ENCODE measurements around the gene CSNK1D.
"Not testable (repeated sequence)": the region's sequence is repeated elsewhere in the genome, so short reads cannot be mapped to it uniquely, and the experiment has no call there.

Gene CSNK1D

GRCh38 chr17:82213251-82214011 is 60.1 kb downstream of the CSNK1D start:
- peak; percentile 49 for DNase-seq (ENCODE audit: low spot score)

DNA sequence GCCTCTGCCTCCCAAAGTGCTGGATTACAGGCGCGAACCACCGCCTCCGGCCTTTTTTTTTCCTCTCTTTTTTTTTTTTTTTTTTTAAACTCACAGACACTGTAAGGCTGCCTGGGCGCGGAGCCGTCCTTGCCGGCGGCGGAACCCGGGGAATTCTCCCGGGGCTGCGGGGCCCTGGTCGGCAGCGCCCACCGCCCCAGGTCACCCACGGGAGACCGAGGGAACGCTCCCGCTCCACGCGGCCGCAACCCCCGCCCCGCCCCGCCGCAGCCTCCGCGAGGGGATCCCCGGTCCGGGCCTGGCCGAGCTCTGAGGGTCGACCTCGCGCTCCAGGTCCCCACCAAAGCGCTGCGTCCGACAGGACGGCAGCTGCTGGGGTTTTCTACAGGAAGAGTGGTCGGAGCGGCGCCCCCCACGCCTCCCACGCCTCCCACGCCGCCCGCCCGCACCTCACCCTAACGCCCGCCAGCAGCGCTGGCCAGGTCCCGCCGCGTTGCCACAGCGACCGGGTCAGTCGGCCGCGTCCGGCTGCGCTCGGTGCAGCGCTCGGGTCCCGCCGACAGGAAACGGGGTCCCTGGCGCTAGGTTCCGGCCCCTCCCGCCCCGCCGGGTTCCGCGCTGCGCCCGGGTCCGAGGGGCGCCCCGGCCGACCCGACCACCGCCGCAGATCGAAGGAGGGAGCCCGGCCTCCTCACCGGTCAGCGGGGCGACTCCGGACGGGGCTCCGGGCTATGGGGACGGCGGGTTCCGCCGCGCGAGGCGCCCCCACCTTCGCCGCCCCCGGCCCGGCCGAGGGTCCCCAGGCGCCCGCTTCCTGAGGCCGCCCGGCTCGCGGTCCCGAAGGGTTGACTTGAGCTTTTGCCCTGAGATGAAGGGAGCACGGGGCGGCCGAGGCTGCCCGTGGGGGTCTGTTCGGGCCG is 60.9 kb downstream of the CSNK1D start, which contains the start of gene CCDC57:
Gene CCDC57, minus strand, starts transcription at position 512 of the 920 bp plus-strand sequence. CDS start 10,898 bp downstream, outside the sequence.
- peak; percentile 60 for DNase-seq (ENCODE audit: low spot score)

GRCh38 chr17:82210655-82211054 is 62.8 kb downstream of the CSNK1D start:
- not testable (repeated sequence) for DNase-seq (ENCODE audit: low spot score)

DNA sequence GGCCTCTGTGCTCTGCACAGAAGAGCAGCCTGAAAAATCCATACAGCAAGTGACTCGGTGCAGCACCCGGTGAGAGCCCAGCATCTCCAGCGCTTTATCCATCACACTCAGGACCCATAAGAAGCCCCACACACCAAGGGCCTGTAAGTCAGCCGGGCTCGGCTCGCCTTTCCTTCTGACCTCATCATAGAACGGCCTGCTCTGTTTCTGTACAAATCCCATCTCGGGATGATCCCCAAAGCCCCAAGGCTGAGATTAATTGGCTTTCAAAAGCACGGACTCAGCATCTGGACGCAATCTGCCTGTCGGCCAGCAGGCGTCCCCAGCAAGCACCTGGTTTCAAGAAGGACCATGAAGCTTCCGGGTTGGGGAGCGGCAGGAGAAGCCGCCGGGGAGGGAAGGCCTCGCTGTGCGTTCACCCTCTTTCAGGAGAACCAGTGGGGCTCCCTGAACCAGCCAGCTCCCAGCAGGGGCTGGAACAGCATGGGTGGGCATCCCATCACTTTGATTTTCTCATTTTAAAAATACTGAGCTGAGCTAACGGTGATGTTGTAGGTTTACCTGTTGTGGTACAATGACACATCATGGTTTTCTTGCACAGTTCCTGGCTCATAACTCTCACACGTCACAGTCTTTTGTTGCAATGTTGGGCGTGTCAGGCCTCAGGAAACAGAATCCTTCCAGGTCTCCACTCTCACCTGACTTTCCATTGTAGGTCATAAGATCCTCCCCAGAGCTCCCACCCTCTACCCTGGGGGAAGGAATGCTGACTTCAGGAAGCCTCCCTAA is 67.6 kb downstream of the CSNK1D start:
- peak; percentile 77 for DNase-seq (ENCODE audit: low spot score)

DNA sequence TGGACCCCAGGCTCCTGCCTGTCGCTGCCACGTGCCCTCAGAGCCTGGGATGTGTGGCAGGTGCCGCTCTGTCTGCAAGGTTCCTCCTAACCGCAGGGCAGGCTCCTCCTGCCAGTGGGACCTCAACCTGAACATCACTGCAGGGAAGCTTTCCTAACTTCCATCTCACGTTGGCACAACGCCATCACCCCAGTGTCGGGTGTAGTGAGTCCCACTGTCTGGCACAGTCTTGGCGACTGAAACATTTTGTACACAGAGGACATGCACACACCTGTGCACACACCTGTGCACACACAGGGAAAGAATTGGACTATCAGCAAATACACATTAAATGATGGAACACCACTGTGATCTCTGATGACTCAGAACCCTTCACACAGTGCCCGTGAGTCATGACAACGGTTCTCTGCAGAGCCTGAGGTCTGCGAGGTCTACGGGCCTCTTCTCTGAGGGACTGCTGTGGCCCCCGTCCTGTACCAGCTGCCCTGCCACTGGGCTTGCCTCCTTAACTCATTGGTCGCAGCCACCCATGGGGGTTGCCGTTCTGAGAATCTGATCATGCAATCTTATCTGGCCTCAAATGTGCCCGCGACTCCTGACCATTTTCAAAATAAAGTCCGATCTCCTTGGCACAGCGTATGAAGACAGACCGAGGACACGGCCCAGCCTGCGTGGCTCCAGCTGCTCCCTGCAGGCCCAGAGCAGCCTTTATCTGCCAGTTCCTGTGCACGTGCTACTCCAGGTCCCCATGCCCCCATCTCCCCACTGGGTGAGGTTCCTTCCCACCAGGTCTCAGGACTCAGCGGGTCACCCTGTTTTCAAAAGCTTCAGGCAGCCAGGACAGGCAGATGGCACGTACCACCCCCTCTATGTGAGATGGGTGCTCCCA is 68.4 kb downstream of the CSNK1D start:
- peak; percentile 46 for DNase-seq (ENCODE audit: low spot score)

GRCh38 chr17:82203920-82204319 is 69.6 kb downstream of the CSNK1D start:
- DNase-seq (ENCODE audit: low spot score) = no peak

DNA sequence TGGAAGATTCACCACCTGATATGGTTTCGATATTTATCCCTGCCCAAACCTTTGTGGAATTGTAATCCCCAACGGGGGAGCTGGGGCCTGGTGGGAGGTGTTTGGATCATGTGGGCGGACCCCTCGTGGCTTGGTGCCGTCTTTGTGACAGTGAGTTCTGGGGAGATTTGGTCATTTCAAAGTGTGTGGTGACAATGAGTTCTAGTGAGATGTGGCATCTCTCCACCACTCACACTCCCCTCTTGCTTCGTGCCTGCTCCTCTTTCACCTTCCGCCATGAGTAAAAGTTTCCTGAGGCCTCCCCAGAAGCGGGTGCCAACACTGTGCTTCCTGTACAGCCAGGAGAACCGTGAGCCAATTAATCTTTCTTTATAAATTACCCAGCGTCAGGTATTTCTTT is 70.5 kb downstream of the CSNK1D start:
- DNase-seq (ENCODE audit: low spot score) = no peak

DNA sequence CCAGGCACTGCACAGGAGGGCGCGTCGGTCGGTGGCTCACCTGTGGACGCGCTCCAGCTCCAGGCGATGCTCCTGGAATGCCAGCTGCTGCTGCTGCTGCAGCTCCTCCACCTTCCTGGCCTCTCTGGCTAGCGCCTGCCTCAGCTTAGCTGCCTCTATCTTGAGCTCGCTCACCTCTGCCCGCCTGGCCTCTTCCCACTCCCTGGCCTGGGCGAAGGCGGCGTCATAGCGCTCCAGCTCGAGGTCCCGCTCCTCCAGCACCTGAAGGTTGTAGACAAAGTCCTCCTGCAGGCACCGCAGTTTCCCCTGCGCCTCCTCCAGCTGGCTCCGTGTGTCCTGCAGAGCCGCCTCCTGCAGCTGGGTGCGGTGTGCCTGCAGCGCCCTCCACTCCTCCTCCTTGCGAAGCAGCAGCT is 72.0 kb downstream of the CSNK1D start:
- DNase-seq (ENCODE audit: low spot score) = no peak

DNA sequence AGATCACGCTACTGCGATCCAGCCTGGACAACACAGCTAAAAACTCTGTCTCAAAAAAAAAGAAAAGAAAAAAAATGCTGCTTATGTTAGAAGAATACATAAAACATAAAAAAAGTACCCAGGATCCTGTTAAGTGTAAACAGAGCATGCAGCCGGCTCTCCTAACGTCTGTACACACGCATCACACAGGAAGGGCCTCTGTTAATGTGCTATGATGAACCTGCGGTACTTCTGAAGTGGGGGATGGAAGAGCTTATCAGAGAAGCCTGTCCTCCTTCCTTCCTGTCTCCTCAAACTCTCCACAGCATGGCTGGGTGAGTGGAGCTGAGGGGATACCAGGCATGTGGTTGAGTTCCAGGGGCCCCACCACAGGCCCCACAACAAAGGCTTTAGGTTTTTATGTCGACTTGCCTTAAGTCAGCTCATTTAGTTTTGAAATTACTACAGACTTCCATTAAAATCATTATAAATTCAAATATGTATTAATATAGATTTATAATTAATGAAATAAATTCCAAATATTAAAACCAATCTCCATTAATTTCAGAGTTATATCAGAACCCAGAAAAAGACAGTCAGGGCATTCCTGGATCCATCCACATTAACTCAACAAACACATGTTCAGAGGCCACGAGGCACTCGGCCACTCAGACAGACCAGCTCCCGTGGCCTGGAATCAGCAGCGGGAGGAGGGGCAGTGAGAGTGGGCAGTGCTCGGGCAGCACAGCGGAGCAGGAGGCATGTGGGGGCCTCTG is 72.6 kb downstream of the CSNK1D start:
- no peak for DNase-seq (ENCODE audit: low spot score)

DNA sequence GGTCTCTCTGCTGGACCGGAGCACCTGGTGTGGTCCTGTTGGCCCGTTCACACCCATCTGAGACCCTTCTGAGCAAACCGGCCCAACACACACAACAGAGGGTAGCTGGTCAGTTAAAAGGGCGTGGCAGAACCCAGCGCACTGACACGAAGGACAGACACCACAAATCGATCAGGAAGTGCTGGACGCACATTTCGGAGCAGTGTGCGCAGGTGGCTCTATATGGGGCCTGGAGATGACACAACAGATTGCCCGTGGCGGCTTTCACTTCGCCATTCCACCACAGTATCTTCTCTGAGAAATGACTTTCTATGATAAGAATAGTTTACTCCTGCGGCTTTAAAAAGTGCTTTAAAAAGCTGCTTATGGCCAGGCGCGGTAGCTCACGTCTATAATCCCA is 73.4 kb downstream of the CSNK1D start:
- no peak for DNase-seq (ENCODE audit: low spot score)

DNA sequence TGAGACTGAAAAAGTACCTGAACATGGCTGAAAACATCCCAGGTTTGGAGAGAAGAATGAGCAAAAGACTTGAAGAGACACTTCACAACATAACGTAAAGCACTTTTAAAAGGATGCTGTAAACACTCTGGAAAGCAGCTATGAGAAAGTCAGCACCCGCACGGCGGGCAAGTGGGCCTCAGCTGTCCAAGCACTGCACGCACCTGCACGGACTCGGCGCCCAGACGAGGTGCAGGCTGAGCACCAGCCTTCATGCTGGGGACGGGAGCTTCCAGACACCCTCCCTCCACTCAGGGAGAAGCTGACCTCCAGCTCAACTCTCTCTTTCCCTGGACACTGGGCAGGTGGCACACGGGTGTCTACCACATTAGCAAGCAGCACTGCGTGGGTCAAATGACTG is 74.0 kb downstream of the CSNK1D start:
- no peak for DNase-seq (ENCODE audit: low spot score)

DNA sequence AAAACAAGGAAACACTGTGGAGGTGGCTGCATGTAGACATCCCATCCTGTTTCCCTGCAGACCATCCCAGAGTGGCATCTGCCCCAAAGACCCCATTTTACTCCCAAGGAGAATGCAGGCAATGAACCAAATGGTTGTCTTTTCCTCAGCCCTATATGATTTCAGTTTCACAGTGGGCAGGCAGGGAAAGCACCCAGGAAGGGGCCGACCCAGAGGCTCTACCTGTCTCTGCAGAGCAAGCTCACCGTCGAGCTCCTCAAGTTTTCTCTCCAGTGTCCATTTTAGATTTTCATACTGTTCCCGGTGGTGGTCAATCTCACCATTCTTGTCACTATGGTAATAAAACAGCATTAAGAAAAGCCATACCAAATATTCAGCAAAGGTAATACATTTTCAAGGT is 75.4 kb downstream of the CSNK1D start:
- DNase-seq (ENCODE audit: low spot score) = no peak

- DNase-seq (ENCODE audit: low spot score) = no peak
Observed at GRCh38 chr17:82195675-82196672, 77.5 kb downstream of the CSNK1D start.

GRCh38 chr17:82194765-82195164 is 78.7 kb downstream of the CSNK1D start:
- DNase-seq (ENCODE audit: low spot score) = no peak

- DNase-seq (ENCODE audit: low spot score) = peak; percentile 40
Observed at GRCh38 chr17:82193520-82194220, 79.8 kb downstream of the CSNK1D start.

DNA sequence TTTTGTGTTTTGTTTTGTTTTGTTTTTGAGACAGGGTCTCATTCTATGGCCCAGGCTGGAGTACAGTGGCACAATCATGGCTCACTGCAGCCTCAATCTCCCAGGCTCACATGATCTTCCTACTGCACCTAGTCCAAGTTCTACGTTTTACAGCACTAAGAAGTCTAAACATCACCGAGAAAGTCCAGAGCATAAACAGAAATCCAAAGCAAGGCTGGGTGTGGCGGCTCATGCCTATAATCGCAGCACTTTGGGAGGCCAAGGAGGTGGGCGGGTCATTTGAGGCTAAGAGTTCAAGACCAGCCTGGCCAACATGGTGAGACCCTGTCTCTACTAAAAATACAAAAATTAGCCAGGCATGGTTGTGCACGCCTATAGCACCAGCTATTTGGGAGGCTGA is 80.5 kb downstream of the CSNK1D start:
- DNase-seq (ENCODE audit: low spot score) = not testable (repeated sequence)
